OCI-LY7 (cell line): ENCODE results near the gene TMEM212.

Experiments
- EZH2phosphoT487 ChIP-seq: fragments of 200-600 bp; sonication (generic); IDR thresholded peaks from 2 replicates; pipeline ENCODE4 v1.6.1; 2018; ENCODE audit warnings: low read depth, borderline replicate concordance, mild to moderate bottlenecking, mixed run types, antibody characterized with exemption, low read length, moderate library complexity, mixed read lengths
- TF ChIP-seq, protein P1 (sequence below): fragments of 200-600 bp; sonication (generic); conservative IDR thresholded peaks from 2 replicates; pipeline ENCODE4 v1.5.1; 2014; ENCODE audit warnings: mild to moderate bottlenecking, antibody characterized with exemption, low read length, moderate library complexity, mixed read lengths

DNA sequence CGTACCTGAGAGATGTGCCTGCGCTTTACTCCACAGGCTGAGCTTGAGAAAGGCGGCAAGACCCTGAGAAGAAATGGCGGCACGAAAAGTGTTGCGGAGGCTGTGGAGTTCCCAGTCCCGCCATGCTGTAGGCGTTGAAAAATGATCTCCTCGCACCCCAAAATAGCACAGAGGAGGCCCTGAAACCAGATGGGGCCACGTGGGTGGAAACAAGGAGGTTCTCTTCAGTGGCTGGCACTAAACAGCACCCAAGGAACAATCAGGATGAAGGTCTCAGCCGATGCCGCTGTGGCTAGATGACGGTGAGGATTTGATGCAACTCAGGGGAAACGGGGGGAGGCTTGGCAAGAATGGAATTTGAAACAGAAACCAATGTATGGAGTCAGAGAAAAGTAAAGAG, 57.3 kb downstream of the TMEM212 start:
- TF ChIP-seq, protein P1, sequence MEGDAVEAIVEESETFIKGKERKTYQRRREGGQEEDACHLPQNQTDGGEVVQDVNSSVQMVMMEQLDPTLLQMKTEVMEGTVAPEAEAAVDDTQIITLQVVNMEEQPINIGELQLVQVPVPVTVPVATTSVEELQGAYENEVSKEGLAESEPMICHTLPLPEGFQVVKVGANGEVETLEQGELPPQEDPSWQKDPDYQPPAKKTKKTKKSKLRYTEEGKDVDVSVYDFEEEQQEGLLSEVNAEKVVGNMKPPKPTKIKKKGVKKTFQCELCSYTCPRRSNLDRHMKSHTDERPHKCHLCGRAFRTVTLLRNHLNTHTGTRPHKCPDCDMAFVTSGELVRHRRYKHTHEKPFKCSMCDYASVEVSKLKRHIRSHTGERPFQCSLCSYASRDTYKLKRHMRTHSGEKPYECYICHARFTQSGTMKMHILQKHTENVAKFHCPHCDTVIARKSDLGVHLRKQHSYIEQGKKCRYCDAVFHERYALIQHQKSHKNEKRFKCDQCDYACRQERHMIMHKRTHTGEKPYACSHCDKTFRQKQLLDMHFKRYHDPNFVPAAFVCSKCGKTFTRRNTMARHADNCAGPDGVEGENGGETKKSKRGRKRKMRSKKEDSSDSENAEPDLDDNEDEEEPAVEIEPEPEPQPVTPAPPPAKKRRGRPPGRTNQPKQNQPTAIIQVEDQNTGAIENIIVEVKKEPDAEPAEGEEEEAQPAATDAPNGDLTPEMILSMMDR: no peak
- TF ChIP-seq EZH2phosphoT487: no peak
